WTC11 (cell line): ENCODE results near the gene SPEM2. TPM values are rescaled to one million over a fixed set of nuclear protein-coding genes. Genes with fewer than 3 reads are reported as not detected.

ENCODE experiments used
- ATAC-seq: fragments of 200-7000 bp; cut with Tn5 transposase; 2 replicates; pipeline ENCODE4 v1.10.0; 2021; ENCODE audit warnings: mild to moderate bottlenecking, moderate library complexity
- CTCF ChIA-PET: fragments of 300-600 bp; sonication (Branson Sonifier 250); formaldehyde crosslinking; loops from one replicate; lab custom pipeline; 2021; ENCODE audit warnings: antibody characterized with exemption; lab: Charles Lee
- POLR2A ChIA-PET: fragments of 350-600 bp; sonication (Branson Sonifier 250); formaldehyde crosslinking; loops from one replicate; lab custom pipeline; 2021; ENCODE audit warnings: antibody characterized with exemption; lab: Charles Lee
- DNase-seq: peaks from one replicate; pipeline ENCODE4 v3.0.0; 2021; ENCODE audit warnings: low spot score
- H3K27ac Mint-ChIP-seq: 2 replicates; pipeline ENCODE4 v1.8.0; 2021; ENCODE audit warnings: mixed read lengths
- H3K27me3 Mint-ChIP-seq: 2 replicates; pipeline ENCODE4 v1.8.0; 2021; ENCODE audit warnings: low read depth, mild to moderate bottlenecking, moderate library complexity, mixed read lengths
- H3K36me3 Mint-ChIP-seq: 2 replicates; pipeline ENCODE4 v1.8.0; 2021; ENCODE audit warnings: mixed read lengths
- H3K4me1 Mint-ChIP-seq: 2 replicates; pipeline ENCODE4 v1.8.0; 2022; ENCODE audit warnings: mixed read lengths
- H3K4me3 Mint-ChIP-seq: 2 replicates; pipeline ENCODE4 v1.8.0; 2021; ENCODE audit warnings: mild to moderate bottlenecking, moderate library complexity, mixed read lengths
- H3K9me3 Mint-ChIP-seq: 2 replicates; pipeline ENCODE4 v1.8.0; 2021; ENCODE audit warnings: mixed read lengths
- ARID4B ChIP-seq: sonication (generic); formaldehyde crosslinking; IDR thresholded peaks from 2 replicates; pipeline ENCODE4 v1.8.0; 2023; ENCODE audit warnings: missing genetic modification reagents, mild to moderate bottlenecking, borderline replicate concordance
- E2F5 ChIP-seq: sonication (generic); formaldehyde crosslinking; IDR thresholded peaks from 2 replicates; pipeline ENCODE4 v1.8.1; 2022; ENCODE audit warnings: mild to moderate bottlenecking, moderate library complexity, missing genetic modification reagents
- ETV6 ChIP-seq: sonication (generic); formaldehyde crosslinking; IDR thresholded peaks from 2 replicates; pipeline ENCODE4 v1.8.1; 2022; ENCODE audit warnings: mild to moderate bottlenecking, missing genetic modification reagents
- FOXP4 ChIP-seq: sonication (generic); formaldehyde crosslinking; IDR thresholded peaks from 2 replicates; pipeline ENCODE4 v1.8.0; 2022; ENCODE audit warnings: mild to moderate bottlenecking, missing genetic modification reagents
- GABPB1 ChIP-seq: sonication (generic); formaldehyde crosslinking; IDR thresholded peaks from 2 replicates; pipeline ENCODE4 v1.8.1; 2023; ENCODE audit warnings: mild to moderate bottlenecking, missing genetic modification reagents
- HMGXB4 ChIP-seq: sonication (generic); formaldehyde crosslinking; IDR thresholded peaks from 2 replicates; pipeline ENCODE4 v1.8.1; 2023; ENCODE audit warnings: mild to moderate bottlenecking, moderate library complexity, missing genetic modification reagents
- MLX ChIP-seq: sonication (generic); formaldehyde crosslinking; IDR thresholded peaks from 2 replicates; pipeline ENCODE4 v1.8.1; 2023; ENCODE audit warnings: mild to moderate bottlenecking, missing genetic modification reagents, moderate library complexity
- MYBL2 ChIP-seq: sonication (generic); formaldehyde crosslinking; IDR thresholded peaks from 2 replicates; pipeline ENCODE4 v1.8.1; 2023; ENCODE audit warnings: mild to moderate bottlenecking, moderate library complexity, missing genetic modification reagents
- NFATC4 ChIP-seq: fragments of 250-450 bp; sonication (Bioruptor Pico); IDR thresholded peaks from 2 replicates; pipeline ENCODE4 v1.9.0; 2021; ENCODE audit warnings: mild to moderate bottlenecking
- NFE2L1 ChIP-seq: sonication (generic); formaldehyde crosslinking; IDR thresholded peaks from 2 replicates; pipeline ENCODE4 v1.8.1; 2023; ENCODE audit warnings: missing genetic modification reagents
- NR1H2 ChIP-seq: sonication (generic); formaldehyde crosslinking; IDR thresholded peaks from 2 replicates; pipeline ENCODE4 v1.9.0; 2021; ENCODE audit warnings: mild to moderate bottlenecking, moderate library complexity, missing genetic modification reagents
- SP1 ChIP-seq: sonication (generic); formaldehyde crosslinking; conservative IDR thresholded peaks from 2 replicates; pipeline ENCODE4 v1.8.1; 2022; ENCODE audit warnings: missing genetic modification reagents
- TEAD4 ChIP-seq: sonication (generic); formaldehyde crosslinking; IDR thresholded peaks from 2 replicates; pipeline ENCODE4 v1.8.0; 2022; ENCODE audit warnings: mild to moderate bottlenecking, missing genetic modification reagents
- USF2 ChIP-seq: sonication (generic); formaldehyde crosslinking; IDR thresholded peaks from 2 replicates; pipeline ENCODE4 v1.8.1; 2023; ENCODE audit warnings: mild to moderate bottlenecking, missing genetic modification reagents, moderate library complexity
- ZBTB21 ChIP-seq: sonication (generic); formaldehyde crosslinking; IDR thresholded peaks from 2 replicates; pipeline ENCODE4 v1.8.1; 2023; ENCODE audit warnings: mild to moderate bottlenecking, missing genetic modification reagents, borderline replicate concordance
- ZNF232 ChIP-seq: sonication (generic); formaldehyde crosslinking; IDR thresholded peaks from 2 replicates; pipeline ENCODE4 v1.8.0; 2022; ENCODE audit warnings: mild to moderate bottlenecking, missing genetic modification reagents
- ZNF263 ChIP-seq: sonication (generic); formaldehyde crosslinking; IDR thresholded peaks from 2 replicates; pipeline ENCODE4 v1.8.1; 2022; ENCODE audit warnings: low read depth, mild to moderate bottlenecking, moderate library complexity, missing genetic modification reagents
- ZNF532 ChIP-seq: fragments of 250-450 bp; sonication (Bioruptor Pico); IDR thresholded peaks from 2 replicates; pipeline ENCODE4 v1.9.0; 2021; ENCODE audit warnings: mild to moderate bottlenecking, borderline replicate concordance
- total RNA-seq: library from RNA; stranded (reverse); gene quantifications from 3 replicates; pipeline ENCODE4 v1.2.3, GENCODE V29; 2021

SPEM2 gene
- total RNA-seq, 1 experiment from 2014 or later: 0.13 TPM

GRCh38 chr17:7444682-7445618 lies 19.5 kb downstream of the SPEM2 start, which contains the start of gene CHRNB1:
Gene CHRNB1, plus strand, starts transcription at chr17:7445061. Its CDS starts 67 bp downstream, at chr17:7445128.
- POLR2A ChIA-PET: interaction anchor here (0.9 to 2.4 kb wide), 8 partner anchors 9 to 115 kb away, joined by 3 to 24 read pairs (median 5); partner anchors contain the start of genes NLGN2, POLR2A, TMEM102 and TMEM256
- DNase-seq: peak; percentile 93
- Mint-ChIP-seq H3K9me3 (no peaks in the 10 kb centered on the region), H3K4me1 (peaks cover 33% of the 10 kb centered on the region), H3K27ac (peak within 1 kb of the TSS; percentile 99), H3K27me3 (peaks cover 39% of the 10 kb centered on the region), H3K36me3 (peaks cover 11% of the 10 kb centered on the region; the same call in 1 of the 2 replicates), H3K4me3 (peak within 1 kb of the TSS; percentile 87)
- CTCF ChIA-PET: interaction anchor here (0.5 to 2.9 kb wide), 21 partner anchors 8 to 187 kb away, joined by 3 to 19 read pairs (median 4); partner anchors contain the start of genes PLSCR3, TMEM102, TMEM256 and TMEM95
- ATAC-seq: peak; percentile 75
- TF ChIP-seq NR1H2 (CRISPR knock-in tag) (no peak), FOXP4 (peak; percentile 28; the same call in 1 of the 2 replicates), ZNF263 (CRISPR knock-in tag) (no peak), E2F5 (CRISPR knock-in tag) (no peak), GABPB1 (CRISPR knock-in tag) (0 out of 2 replicates have a peak, but pooled peaks have one; percentile 33), ZBTB21 (CRISPR knock-in tag) (no peak), USF2 (CRISPR knock-in tag) (peak; percentile 34; the same call in 1 of the 2 replicates), ARID4B (CRISPR knock-in tag) (peak; percentile 47; the same call in 1 of the 2 replicates), NFATC4 (no peak), HMGXB4 (peak; percentile 54), NFE2L1 (CRISPR knock-in tag) (no peak), ZNF532 (CRISPR knock-in tag) (no peak), SP1 (CRISPR knock-in tag) (peak; percentile 71), MYBL2 (CRISPR knock-in tag) (no peak; the same call in 1 of the 2 replicates), MLX (no peak), ETV6 (peak; percentile 43; the same call in 1 of the 2 replicates), ZNF232 (no peak), TEAD4 (CRISPR knock-in tag) (no peak)
